Astrocyte of the cerebellum (primary cell): ENCODE data around the gene ADGRB3.

ENCODE experiments used
- DNase-seq: peaks from one replicate; pipeline ENCODE4 v3.0.0-alpha.2; 2011; ENCODE audit warnings: low read depth
- H3K4me3 ChIP-seq: 2 replicates; pipeline ENCODE4 v1.5.1; 2011; ENCODE audit warnings: mild to moderate bottlenecking, low read depth, low read length, moderate library complexity
- in situ Hi-C: cut with HindIII; loops from 2 replicates; pipeline ENCODE4 v1.10.0; 2017; ENCODE audit warnings: low sequenced_read_pairs
- TF ChIP-seq, protein P1 (sequence below): IDR thresholded peaks from 2 replicates; pipeline ENCODE4 v1.5.1; 2012; ENCODE audit warnings: low read length, low read depth, moderate library complexity, mild to moderate bottlenecking; ENCODE audit errors: missing control alignments

ADGRB3 gene

DNA sequence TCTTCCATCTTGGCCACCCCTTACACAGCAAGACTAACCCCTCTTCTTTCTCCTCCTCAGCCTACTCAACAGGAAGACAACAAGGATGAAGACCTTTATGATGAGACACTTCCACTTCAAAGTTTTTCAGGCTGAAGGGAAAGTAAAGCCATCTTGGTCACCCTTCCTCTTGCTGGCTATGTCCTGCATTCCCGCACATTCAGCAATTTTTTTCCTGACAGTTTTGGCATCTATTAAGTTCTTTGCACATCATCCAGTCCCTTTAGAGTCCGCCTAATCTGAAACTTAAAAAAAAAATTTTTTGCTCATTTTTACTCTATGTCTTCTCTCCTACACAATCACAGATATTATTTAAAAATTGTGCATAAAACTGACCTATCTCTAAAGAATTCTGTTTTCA is 668.3 kb downstream of the ADGRB3 start:
- DNase-seq = no peak
- TF ChIP-seq, protein P1, sequence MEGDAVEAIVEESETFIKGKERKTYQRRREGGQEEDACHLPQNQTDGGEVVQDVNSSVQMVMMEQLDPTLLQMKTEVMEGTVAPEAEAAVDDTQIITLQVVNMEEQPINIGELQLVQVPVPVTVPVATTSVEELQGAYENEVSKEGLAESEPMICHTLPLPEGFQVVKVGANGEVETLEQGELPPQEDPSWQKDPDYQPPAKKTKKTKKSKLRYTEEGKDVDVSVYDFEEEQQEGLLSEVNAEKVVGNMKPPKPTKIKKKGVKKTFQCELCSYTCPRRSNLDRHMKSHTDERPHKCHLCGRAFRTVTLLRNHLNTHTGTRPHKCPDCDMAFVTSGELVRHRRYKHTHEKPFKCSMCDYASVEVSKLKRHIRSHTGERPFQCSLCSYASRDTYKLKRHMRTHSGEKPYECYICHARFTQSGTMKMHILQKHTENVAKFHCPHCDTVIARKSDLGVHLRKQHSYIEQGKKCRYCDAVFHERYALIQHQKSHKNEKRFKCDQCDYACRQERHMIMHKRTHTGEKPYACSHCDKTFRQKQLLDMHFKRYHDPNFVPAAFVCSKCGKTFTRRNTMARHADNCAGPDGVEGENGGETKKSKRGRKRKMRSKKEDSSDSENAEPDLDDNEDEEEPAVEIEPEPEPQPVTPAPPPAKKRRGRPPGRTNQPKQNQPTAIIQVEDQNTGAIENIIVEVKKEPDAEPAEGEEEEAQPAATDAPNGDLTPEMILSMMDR = no peak
- H3K4me3 ChIP-seq = no peak overlapping the region
- in situ Hi-C loops = no loop called here

DNA sequence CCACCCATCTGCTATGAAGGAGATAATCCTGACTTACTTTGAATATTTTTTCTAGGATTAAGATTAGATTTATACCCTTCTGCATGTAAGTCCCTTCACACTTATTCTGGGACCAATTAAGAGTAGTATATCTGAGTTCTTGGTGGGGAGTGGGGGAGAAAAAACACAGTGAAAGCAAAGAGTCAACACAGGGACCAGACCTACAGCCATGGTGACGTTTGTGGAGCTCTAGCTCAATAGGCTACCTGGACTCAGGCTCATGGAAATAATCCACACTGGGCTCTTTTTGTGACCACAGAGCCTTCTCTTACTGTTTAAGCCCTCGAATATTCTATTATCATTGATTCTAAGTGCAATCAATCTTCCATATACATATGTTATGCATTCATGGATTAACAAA is 670.4 kb downstream of the ADGRB3 start:
- in situ Hi-C loops = no loop called here
- H3K4me3 ChIP-seq = no peak overlapping the region
- no peak for DNase-seq
- TF ChIP-seq, protein P1 = no peak

DNA sequence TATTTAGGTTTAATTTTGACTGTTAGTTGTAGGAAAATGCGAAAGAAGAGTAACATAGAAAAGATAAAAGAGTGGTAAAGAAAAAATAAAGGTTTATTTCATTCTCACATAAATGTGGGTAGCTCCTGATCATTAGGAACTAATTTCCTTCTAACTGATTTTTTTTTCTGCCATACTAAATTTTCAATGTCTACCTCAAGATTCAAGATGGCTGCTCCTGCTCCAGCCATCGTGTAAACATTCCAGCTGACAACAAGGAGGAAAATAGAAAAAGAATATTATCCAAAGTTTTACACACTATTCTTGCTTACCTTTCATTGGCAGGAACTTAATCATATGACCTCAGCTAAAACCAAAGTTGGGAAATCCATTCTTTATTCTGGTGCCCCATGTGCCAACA is 673.5 kb downstream of the ADGRB3 start:
- TF ChIP-seq, protein P1 = no peak
- no peak for DNase-seq
- H3K4me3 ChIP-seq = no peak overlapping the region
- in situ Hi-C loops = no loop called here

DNA sequence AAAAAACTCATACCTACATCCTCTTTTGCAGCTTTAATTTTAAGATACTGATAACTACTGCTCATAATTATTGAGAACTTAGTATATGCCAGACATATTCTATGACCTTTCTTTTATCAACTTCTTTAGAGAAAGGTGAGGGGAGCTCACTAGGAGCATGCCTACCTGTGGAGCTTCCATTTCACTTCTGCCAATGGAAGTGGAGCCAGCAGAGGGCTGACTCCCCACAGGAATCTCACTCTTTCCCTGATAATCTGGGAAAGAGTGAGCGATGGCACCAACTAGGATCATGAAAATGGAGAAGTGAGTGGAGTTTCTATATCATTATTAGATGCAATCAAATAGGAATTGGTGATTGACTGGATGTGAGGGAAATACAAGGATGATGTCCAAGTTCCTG is 676.8 kb downstream of the ADGRB3 start:
- in situ Hi-C loops = no loop called here
- TF ChIP-seq, protein P1 = no peak
- H3K4me3 ChIP-seq = no peak overlapping the region
- DNase-seq = no peak

DNA sequence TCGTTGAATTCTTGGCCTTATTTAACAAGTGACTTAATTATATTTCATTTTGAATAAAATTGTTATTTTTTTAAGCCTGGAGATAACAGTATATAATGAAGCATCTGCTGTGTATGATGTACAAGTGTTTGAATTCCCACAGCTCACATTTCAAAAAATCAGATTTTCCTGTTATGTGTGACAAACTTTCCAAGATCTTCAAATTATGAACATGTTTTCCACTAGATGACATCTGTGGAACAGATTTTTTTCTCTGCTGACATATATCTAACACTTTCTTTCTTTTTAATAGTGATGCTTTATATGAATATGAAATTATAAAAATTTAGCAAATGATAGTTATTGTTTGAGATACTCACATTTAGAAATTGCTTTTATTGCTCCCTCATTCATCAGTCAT is 678.9 kb downstream of the ADGRB3 start:
- in situ Hi-C loops = no loop called here
- H3K4me3 ChIP-seq = no peak overlapping the region
- TF ChIP-seq, protein P1 = no peak
- no peak for DNase-seq

DNA sequence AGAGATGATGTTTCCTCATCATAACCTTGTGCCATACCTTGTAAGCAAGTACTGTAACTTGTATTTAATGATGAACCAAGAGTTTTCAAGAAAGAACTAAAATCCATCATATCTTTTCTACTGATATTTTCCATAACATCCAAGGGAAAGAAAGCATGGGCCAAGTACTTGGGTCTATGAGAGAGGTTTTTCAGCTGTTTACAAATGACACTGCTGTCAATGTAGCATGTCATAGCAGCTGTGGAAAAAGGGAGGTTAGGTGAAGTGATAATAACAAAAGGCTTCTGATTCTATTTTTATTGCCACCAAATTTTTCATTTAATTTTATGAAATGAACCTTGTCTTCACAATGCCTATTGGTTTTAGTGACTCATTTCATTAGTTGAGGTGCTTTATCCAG is 679.4 kb downstream of the ADGRB3 start:
- no peak overlapping the region for H3K4me3 ChIP-seq
- DNase-seq = no peak
- TF ChIP-seq, protein P1 = no peak
- in situ Hi-C loops = no loop called here

DNA sequence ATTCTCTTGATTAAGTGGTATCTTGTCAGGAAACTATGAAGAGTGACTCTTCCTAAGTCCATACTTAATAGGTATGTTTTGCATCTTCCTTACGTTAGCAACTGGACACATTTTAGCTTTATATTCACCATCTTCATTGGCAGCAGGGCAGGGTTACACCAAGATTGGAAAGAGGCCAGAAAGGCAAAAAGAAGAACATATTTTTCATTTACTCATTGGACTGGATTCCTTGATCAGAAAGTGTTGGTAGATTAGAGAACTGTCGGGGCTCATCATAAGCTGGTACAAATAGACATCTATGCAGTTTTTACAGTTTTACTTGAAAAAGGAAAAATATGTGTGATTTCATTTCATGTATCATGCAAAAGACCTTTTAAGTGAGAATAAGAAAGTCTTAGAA is 696.8 kb downstream of the ADGRB3 start:
- H3K4me3 ChIP-seq = no peak overlapping the region
- in situ Hi-C loops = no loop called here

More for the DNA sequence above, 696.8 kb downstream of the ADGRB3 start:
- TF ChIP-seq, protein P1 = no peak
- DNase-seq = no peak
